IMR-90 (cell line): ENCODE data around the gene TIGD1. TPM values are rescaled to one million over a fixed set of nuclear protein-coding genes. Genes with fewer than 3 reads are reported as not detected.

Experiments used
- ATAC-seq: fragments of 200-7000 bp; cut with Tn5 transposase; 2 replicates; pipeline ENCODE4 v1.9.1; 2020; ENCODE audit warnings: low read depth, mild to moderate bottlenecking, moderate library complexity
- BruUV-seq: library from RNA; stranded (reverse); fragments of 400-500 nt; replicated peaks from 2 replicates; lab custom pipeline; 2021; lab: Mats Ljungman, UMichigan
- CTCF ChIA-PET: fragments of 300-600 bp; formaldehyde crosslinking; extraction: SDS; loops from one replicate; lab custom pipeline; 2021; ENCODE audit warnings: antibody characterized with exemption; lab: Yijun Ruan, JAX
- POLR2A ChIA-PET: fragments of 300-600 bp; sonication (Branson Sonifier 250); formaldehyde crosslinking; loops from one replicate; lab custom pipeline; 2022; ENCODE audit warnings: antibody characterized with exemption; ENCODE audit not compliant: unreplicated experiment; lab: Charles Lee
- DNase-seq: peaks from one replicate; pipeline ENCODE4 v3.0.0; 2013
- H2AFZ ChIP-seq: replicated peaks from 2 replicates; pipeline ENCODE3; 2013; ENCODE audit warnings: low read length, mild to moderate bottlenecking; ENCODE audit not compliant: poor library complexity
- H2AK5ac ChIP-seq: 2 replicates; pipeline ENCODE4 v1.6.1; 2013; ENCODE audit warnings: low read depth, low read length, inconsistent platforms
- H2AK9ac ChIP-seq: replicated peaks from 2 replicates; pipeline ENCODE3; 2013; ENCODE audit warnings: mild to moderate bottlenecking, low read depth, low read length, moderate library complexity; ENCODE audit not compliant: poor library complexity
- H2BK120ac ChIP-seq: 2 replicates; pipeline ENCODE4 v1.6.1; 2013; ENCODE audit warnings: low read depth, low read length, inconsistent platforms
- H2BK15ac ChIP-seq: 3 replicates; pipeline ENCODE4 v1.6.1; 2013; ENCODE audit warnings: low read depth, low read length, inconsistent platforms
- H2BK20ac ChIP-seq: 2 replicates; pipeline ENCODE4 v1.6.1; 2013; ENCODE audit warnings: low read depth, mild to moderate bottlenecking, inconsistent platforms, low read length, moderate library complexity
- H2BK5ac ChIP-seq: 2 replicates; pipeline ENCODE4 v1.6.1; 2013; ENCODE audit warnings: mild to moderate bottlenecking, low read depth, low read length, inconsistent platforms; ENCODE audit not compliant: poor library complexity, severe bottlenecking
- H3K14ac ChIP-seq: replicated peaks from 2 replicates; pipeline ENCODE4 v1.6.1; 2013; ENCODE audit warnings: low read depth, low read length, inconsistent platforms
- H3K18ac ChIP-seq: 2 replicates; pipeline ENCODE4 v1.6.1; 2013; ENCODE audit warnings: low read depth, low read length, control low read depth
- H3K23ac ChIP-seq: 2 replicates; pipeline ENCODE4 v1.6.1; 2013; ENCODE audit warnings: low read depth, low read length, inconsistent platforms
- H3K27ac ChIP-seq: 2 replicates; pipeline ENCODE4 v1.5.1; 2013; ENCODE audit warnings: mild to moderate bottlenecking, control low read depth, low read length; ENCODE audit not compliant: insufficient read depth
- H3K27me3 ChIP-seq: 2 replicates; pipeline ENCODE4 v1.6.1; 2013; ENCODE audit warnings: low read length; ENCODE audit not compliant: control insufficient read depth, insufficient read depth
- H3K36me3 ChIP-seq: 2 replicates; pipeline ENCODE4 v1.6.1; 2013; ENCODE audit warnings: low read length, mixed read lengths; ENCODE audit not compliant: control insufficient read depth, insufficient read depth
- H3K4ac ChIP-seq: 2 replicates; pipeline ENCODE4 v1.6.1; 2013; ENCODE audit warnings: low read depth, low read length, inconsistent platforms
- H3K4me1 ChIP-seq: 2 replicates; pipeline ENCODE4 v1.6.1; 2013; ENCODE audit warnings: low read length, mixed read lengths; ENCODE audit not compliant: control insufficient read depth, insufficient read depth
- H3K4me2 ChIP-seq: 2 replicates; pipeline ENCODE4 v1.6.1; 2013; ENCODE audit warnings: low read depth, mild to moderate bottlenecking, control low read depth, low read length, moderate library complexity
- H3K4me3 ChIP-seq: 2 replicates; pipeline ENCODE4 v1.5.1; 2013; ENCODE audit warnings: low read depth, mild to moderate bottlenecking, control low read depth, low read length, moderate library complexity; ENCODE audit not compliant: insufficient read depth
- H3K56ac ChIP-seq: 2 replicates; pipeline ENCODE4 v1.6.1; 2013; ENCODE audit warnings: low read length, inconsistent platforms; ENCODE audit not compliant: insufficient read depth; ENCODE audit errors: extremely low read depth
- H3K79me1 ChIP-seq, 2 experiments: 2 replicates each; pipeline ENCODE4 v1.6.1; 2013; ENCODE audit warnings: low read length in 2 of 2, inconsistent platforms in 1 of 2, low read depth in 1 of 2
- H3K9ac ChIP-seq: 2 replicates; pipeline ENCODE4 v1.6.1; 2013; ENCODE audit warnings: low read depth, low read length, control low read depth
- H3K9me1 ChIP-seq: 2 replicates; pipeline ENCODE4 v1.6.1; 2013; ENCODE audit warnings: low read length, inconsistent platforms; ENCODE audit not compliant: insufficient read depth
- H3K9me3 ChIP-seq: 2 replicates; pipeline ENCODE4 v1.6.1; 2013; ENCODE audit warnings: low read length; ENCODE audit not compliant: control insufficient read depth, insufficient read depth
- H4K20me1 ChIP-seq: 2 replicates; pipeline ENCODE4 v1.6.1; 2013; ENCODE audit warnings: low read length, inconsistent platforms; ENCODE audit not compliant: insufficient read depth
- H4K5ac ChIP-seq: 2 replicates; pipeline ENCODE4 v1.6.1; 2013; ENCODE audit warnings: mild to moderate bottlenecking, low read depth, low read length, control low read depth
- H4K8ac ChIP-seq, 2 experiments: 2 replicates each; pipeline ENCODE4 v1.6.1; 2013; ENCODE audit warnings: low read depth in 2 of 2, low read length in 2 of 2, control low read depth in 1 of 2, inconsistent platforms in 1 of 2
- H4K91ac ChIP-seq: 2 replicates; pipeline ENCODE4 v1.6.1; 2013; ENCODE audit warnings: low read depth, low read length, inconsistent platforms; ENCODE audit not compliant: insufficient read depth
- CHD1 ChIP-seq: IDR thresholded peaks from 2 replicates; pipeline ENCODE4 v1.6.1; 2012; ENCODE audit warnings: low read depth, low read length, improper control_type of control experiment
- USF2 ChIP-seq: fragments of 150-350 bp; IDR thresholded peaks from 2 replicates; pipeline ENCODE4 v1.6.1; 2017; ENCODE audit warnings: mild to moderate bottlenecking, antibody characterized with exemption, low read length, low read depth
- WGBS, 2 experiments: methylation state at CpG; one replicate each; pipeline versions ENCODE4 v1.1.5 to v1.1.7; 2013; ENCODE audit warnings: missing lambda C conversion rate in 2 of 2; ENCODE audit not compliant: insufficient read length in 1 of 2; ENCODE audit errors: extremely low coverage in 2 of 2; 5-methylcytosine and 5-hydroxymethylcytosine counted together
- dilution Hi-C: fragments of 300-500 bp; cut with HindIII; formaldehyde crosslinking; loops from one replicate; pipeline ENCODE4 v1.14.3; 2018; ENCODE audit warnings: low sequenced_read_pairs; ENCODE audit not compliant: unreplicated experiment
- in situ Hi-C: fragments of 300-500 bp; cut with MboI; formaldehyde crosslinking; loops from 3 replicates; pipeline ENCODE4 v1.14.3; 2019; ENCODE audit warnings: low sequenced_read_pairs, inconsistent platforms, mixed read lengths
- intact Hi-C: fragments of 100-400 bp; cut with micrococcal nuclease; formaldehyde crosslinking; loops from 2 replicates; pipeline ENCODE4 v1.10.0; 2022
- polyA plus RNA-seq, 3 experiments: library from polyadenylated mRNA; depleted of rRNA; stranded (reverse); fragments of >200 nt; gene quantifications; 2 replicates each; pipeline ENCODE4 v1.2.3, GENCODE V29; 2012; ENCODE audit warnings: low replicate concordance in 1 of 3
- total RNA-seq: library from RNA; depleted of rRNA; stranded (reverse); fragments of >200 nt; gene quantifications from 2 replicates; pipeline ENCODE4 v1.2.3, GENCODE V29; 2012

TIGD1 gene
- total and polyA plus RNA-seq, 2 of the 4 experiments (the other 2 are of a cell fraction): 2.7 to 2.9 TPM

DNA sequence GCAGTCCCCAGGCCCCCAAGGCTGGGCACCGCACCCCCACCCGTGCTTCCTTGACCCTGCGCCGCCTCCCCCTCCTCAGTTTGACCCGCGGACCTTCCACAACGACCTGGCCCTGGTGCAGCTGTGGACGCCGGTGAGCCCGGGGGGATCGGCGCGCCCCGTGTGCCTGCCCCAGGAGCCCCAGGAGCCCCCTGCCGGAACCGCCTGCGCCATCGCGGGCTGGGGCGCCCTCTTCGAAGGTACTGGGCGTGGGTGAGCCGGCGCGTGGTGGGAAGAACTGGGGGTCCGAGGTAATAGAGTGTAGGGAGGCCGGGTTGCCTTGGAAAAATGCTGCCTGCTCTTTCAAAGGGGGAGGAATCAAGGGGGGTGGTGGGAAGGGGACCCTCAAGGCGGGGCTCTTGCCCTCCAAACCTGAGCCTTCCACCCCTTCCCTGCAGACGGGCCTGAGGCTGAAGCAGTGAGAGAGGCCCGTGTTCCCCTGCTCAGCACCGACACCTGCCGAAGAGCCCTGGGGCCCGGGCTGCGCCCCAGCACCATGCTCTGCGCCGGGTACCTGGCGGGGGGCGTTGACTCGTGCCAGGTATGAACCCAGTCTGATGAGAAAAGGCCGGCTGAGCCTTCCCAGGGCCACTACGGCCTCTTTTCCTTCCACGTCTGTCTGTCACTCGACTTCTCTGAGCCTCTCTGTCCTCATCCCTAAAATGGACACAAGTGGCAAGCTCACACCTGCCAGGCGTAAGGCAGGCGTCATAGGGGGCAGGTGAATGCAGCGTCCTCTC, 27.5 kb downstream of the TIGD1 start:
- no peak overlapping the region for H2AFZ ChIP-seq
- no peak overlapping the region for H4K91ac ChIP-seq
- no peak overlapping the region for H3K18ac ChIP-seq
- no peak overlapping the region for H2BK120ac ChIP-seq
- no peaks in the 10 kb centered on the region for H3K9me1 ChIP-seq
- H2BK20ac ChIP-seq: no peak overlapping the region
- H3K4ac ChIP-seq: no peak overlapping the region
- no peak overlapping the region for H2AK9ac ChIP-seq
- no peak overlapping the region for H4K8ac ChIP-seq
- WGBS, 2 experiments: 7% methylated on average over 13 of the region's 46 CpGs; no CpG with 5 or more reads in 1 of the 2 experiments
- BruUV-seq: no TSS peak
- H3K23ac ChIP-seq: no peak overlapping the region
- no peak overlapping the region for H3K9ac ChIP-seq
- no peak overlapping the region for H3K27ac ChIP-seq
- no peak overlapping the region for H4K5ac ChIP-seq
- H4K20me1 ChIP-seq: no peaks in the 10 kb centered on the region
- no peak overlapping the region for H3K56ac ChIP-seq
- H3K9me3 ChIP-seq: no peaks in the 10 kb centered on the region
- DNase-seq: no peak
- in situ Hi-C loops: no loop called here
- no peak overlapping the region for H2AK5ac ChIP-seq
- ATAC-seq: no peak
- no peak overlapping the region for H2BK5ac ChIP-seq
- POLR2A ChIA-PET: no interaction called here
- H3K79me1 ChIP-seq: no peaks in the 10 kb centered on the region
- H3K36me3 ChIP-seq: no peaks in the 10 kb centered on the region
- H3K14ac ChIP-seq: no peak overlapping the region
- H3K27me3 ChIP-seq: peaks cover 71% of the 10 kb centered on the region
- CTCF ChIA-PET: no interaction called here
- H3K4me3 ChIP-seq: no peak overlapping the region
- intact Hi-C loops: loop anchor here (1.0 kb wide), 1 partner anchor 76 kb away; no protein-coding TSS in a partner anchor
- dilution Hi-C loops: no loop called here
- H3K4me1 ChIP-seq: no peaks in the 10 kb centered on the region
- no peak overlapping the region for H3K4me2 ChIP-seq
- H2BK15ac ChIP-seq: no peak overlapping the region
- TF ChIP-seq USF2 (no peak), CHD1 (no peak)
